Transverse colon (tissue), 4 donors: ENCODE results near the gene CDK4. TPM values are rescaled to one million over a fixed set of nuclear protein-coding genes. Genes with fewer than 3 reads are reported as not detected.

Experiments used
- DNase-seq: peaks from one replicate; pipeline ENCODE4 v3.0.0-alpha.2; 2019
- H3K27ac ChIP-seq, 4 donors: fragments of 200-600 bp; sonication (generic); 2 replicates each; pipeline ENCODE4 v1.5.1; 2016 to 2018; ENCODE audit warnings: inconsistent platforms in 4 of 4
- H3K27me3 ChIP-seq: fragments of 200-600 bp; sonication (generic); 2 replicates; pipeline ENCODE4 v1.5.1; 2017; ENCODE audit warnings: inconsistent platforms
- H3K36me3 ChIP-seq, 4 donors: fragments of 200-600 bp; sonication (generic); 2 replicates each; pipeline ENCODE4 v1.5.1; 2017 to 2019; ENCODE audit warnings: inconsistent platforms in 4 of 4
- H3K4me1 ChIP-seq, 4 donors: fragments of 200-600 bp; sonication (generic); 2 replicates each; pipeline ENCODE4 v1.5.1; 2017 to 2020; ENCODE audit warnings: inconsistent platforms in 4 of 4
- H3K4me3 ChIP-seq, 4 donors: fragments of 200-600 bp; sonication (generic); 1 replicate in 1 of 4; 2 replicates in 3 of 4; pipeline versions ENCODE4 v1.5.1 to v1.6.1; 2017 to 2019; ENCODE audit warnings: inconsistent platforms in 4 of 4
- H3K9me3 ChIP-seq, 2 donors: fragments of 200-600 bp; sonication (generic); 2 replicates each; pipeline ENCODE4 v1.5.1; 2017 to 2019; ENCODE audit warnings: inconsistent platforms in 2 of 2
- CTCF ChIP-seq, 5 experiments: fragments of 200-600 bp in 3 of 5; fragments of 450-650 bp in 2 of 5; sonication (generic) in 3 of 5; IDR thresholded peaks; 1 replicate in 2 of 5; 2 replicates in 3 of 5; pipeline ENCODE4 v1.5.1; 2016 to 2017; ENCODE audit warnings: antibody characterized with exemption in 5 of 5, inconsistent platforms in 3 of 5, mild to moderate bottlenecking in 2 of 5, moderate library complexity in 1 of 5
- EP300 ChIP-seq: sonication (generic); formaldehyde crosslinking; IDR thresholded peaks from one replicate; pipeline ENCODE4 v1.6.1; 2017; ENCODE audit warnings: antibody characterized with exemption, low read depth
- POLR2A ChIP-seq: fragments of 450-650 bp; IDR thresholded peaks from one replicate; pipeline ENCODE4 v1.6.1; 2016; ENCODE audit warnings: antibody characterized with exemption, mild to moderate bottlenecking, moderate library complexity
- POLR2AphosphoS5 ChIP-seq, 3 donors: sonication (generic); formaldehyde crosslinking; IDR thresholded peaks; one replicate each; pipeline ENCODE4 v1.6.1; 2016; ENCODE audit warnings: antibody characterized with exemption in 3 of 3
- WGBS, 2 donors: methylation state at CpG; one replicate each; pipeline ENCODE4 v1.1.5; 2018; ENCODE audit warnings: low coverage in 1 of 2; 5-methylcytosine and 5-hydroxymethylcytosine counted together
- in situ Hi-C, 4 donors: fragments of 200-750 bp; cut with MboI; loops; one replicate each; pipeline versions ENCODE4 v1.15.0 to v1.15.1; 2017; ENCODE audit warnings: low sequenced_read_pairs in 3 of 4, low pct_ligation_motif_present in 1 of 4, low pct_unique_long_range_greater_than_20kb in 1 of 4
- intact Hi-C: fragments of 100-400 bp; cut with DNase I; formaldehyde crosslinking; loops from one replicate; pipeline ENCODE4 v1.15.1; 2023; ENCODE audit warnings: low total_unique reads
- total RNA-seq, 4 donors: library from RNA; depleted of rRNA; stranded (reverse); fragments of >200 nt; gene quantifications; one replicate each; pipeline ENCODE4 v1.1.0, GENCODE V29; 2016

Gene CDK4
- total RNA-seq, 4 donors from 2014 or later = 20.9 to 194 (median 47.8) TPM

GRCh38 chr12:57781244-57781643 lies 29.1 kb upstream of the CDK4 start:
- no peaks in the 10 kb centered on the region for H3K27me3 ChIP-seq
- TF ChIP-seq EP300 = no peak
- TF ChIP-seq POLR2A = no peak
- TF ChIP-seq CTCF (IDR thresholded peaks at IDR 0.05) = no peak
- TF ChIP-seq POLR2AphosphoS5 (IDR thresholded peaks at IDR 0.05) = no peak
- H3K4me3 ChIP-seq = no peak overlapping the region
- H3K36me3 ChIP-seq = peaks cover 0 to 6% (median 3%) of the 10 kb centered on the region in 4 donors
- peak overlapping the region in 1 of 4 donors; percentile 35 for H3K27ac ChIP-seq
- DNase-seq = no peak
- in situ Hi-C loops (no loop called here), intact Hi-C loops (no loop called here)
- peaks cover 11 to 21% (median 14%) of the 10 kb centered on the region in 4 donors for H3K4me1 ChIP-seq
- no peaks in the 10 kb centered on the region for H3K9me3 ChIP-seq
- 81 to 94% methylated on average over 3 of the region's 3 CpGs for WGBS, 2 donors

GRCh38 chr12:57780284-57780897 lies 28.3 kb upstream of the CDK4 start:
- DNase-seq = no peak
- Histone ChIP-seq H3K4me3 (no peak overlapping the region), H3K4me1 (peaks cover 11 to 21% (median 14%) of the 10 kb centered on the region in 4 donors), H3K27ac (no peak overlapping the region), H3K36me3 (no peaks in the 10 kb centered on the region), H3K9me3 (no peaks in the 10 kb centered on the region), H3K27me3 (no peaks in the 10 kb centered on the region)
- in situ Hi-C loops = no loop called here
- TF ChIP-seq EP300 (no peak), POLR2AphosphoS5 (IDR thresholded peaks at IDR 0.05) (no peak), POLR2A (no peak), CTCF (IDR thresholded peaks at IDR 0.05) (no peak)
- intact Hi-C loops = no loop called here
- WGBS, 2 donors = 89% methylated on average over 4 of the region's 4 CpGs; no CpG with 5 or more reads in 1 of the 2 donors

GRCh38 chr12:57779736-57780135 lies 27.6 kb upstream of the CDK4 start:
- WGBS, 2 donors = 55% methylated on average over 1 of the region's 1 CpG; no CpG with 5 or more reads in 1 of the 2 donors
- Histone ChIP-seq H3K4me3 (no peak overlapping the region), H3K9me3 (no peaks in the 10 kb centered on the region), H3K36me3 (no peaks in the 10 kb centered on the region), H3K27me3 (no peaks in the 10 kb centered on the region), H3K4me1 (peaks cover 11 to 21% (median 14%) of the 10 kb centered on the region in 4 donors), H3K27ac (no peak overlapping the region)
- TF ChIP-seq CTCF (IDR thresholded peaks at IDR 0.05) = no peak
- no peak for TF ChIP-seq POLR2AphosphoS5 (IDR thresholded peaks at IDR 0.05)
- TF ChIP-seq POLR2A = no peak
- no peak for TF ChIP-seq EP300
- in situ Hi-C loops (no loop called here), intact Hi-C loops (no loop called here)
- DNase-seq = no peak

GRCh38 chr12:57777911-57778310 lies 25.8 kb upstream of the CDK4 start:
- no peak for DNase-seq
- Histone ChIP-seq H3K4me3 (no peak overlapping the region), H3K27me3 (no peaks in the 10 kb centered on the region), H3K36me3 (no peaks in the 10 kb centered on the region), H3K9me3 (no peaks in the 10 kb centered on the region), H3K27ac (no peak overlapping the region), H3K4me1 (peaks cover 4 to 16% (median 9%) of the 10 kb centered on the region in 4 donors)
- no peak for TF ChIP-seq POLR2AphosphoS5 (IDR thresholded peaks at IDR 0.05)
- no peak for TF ChIP-seq EP300
- no peak for TF ChIP-seq POLR2A
- TF ChIP-seq CTCF (IDR thresholded peaks at IDR 0.05) = no peak
- intact Hi-C loops (no loop called here), in situ Hi-C loops (no loop called here)
- 82 to 94% methylated on average over 3 to 7 of the region's 7 CpGs for WGBS, 2 donors
